Common myeloid progenitor, CD34-positive (primary cell): ENCODE data around the gene POLD1.

Source experiments
- CTCF ChIA-PET: fragments of 350-600 bp; sonication (Branson Sonifier 250); formaldehyde crosslinking; loops from one replicate; lab custom pipeline; 2021; ENCODE audit warnings: antibody characterized with exemption; lab: Charles Lee
- POLR2A ChIA-PET: fragments of 350-600 bp; sonication (Branson Sonifier 250); formaldehyde crosslinking; loops from one replicate; lab custom pipeline; 2021; ENCODE audit warnings: antibody characterized with exemption; lab: Charles Lee
- DNase-seq, 3 donors: peaks; one replicate each; pipeline versions ENCODE4 v3.0.0 to v3.0.0-alpha.2; 2013
- H3K27ac ChIP-seq, 2 experiments: 1 replicate in 1 of 2; 2 replicates in 1 of 2; pipeline ENCODE4 v1.7.0; 2013; ENCODE audit warnings: inconsistent platforms in 2 of 2, low read length in 2 of 2, mild to moderate bottlenecking in 2 of 2, low read depth in 1 of 2, moderate library complexity in 1 of 2; ENCODE audit not compliant: severe bottlenecking in 2 of 2, insufficient read depth in 1 of 2, poor library complexity in 1 of 2
- H3K27me3 ChIP-seq, 5 experiments: replicated peaks in 2 of 5; 1 replicate in 3 of 5; 2 replicates in 2 of 5; pipeline versions ENCODE4 v1.6.1 to v1.7.0; 2013; ENCODE audit warnings: low read length in 4 of 5, mild to moderate bottlenecking in 2 of 5, moderate library complexity in 2 of 5, inconsistent platforms in 1 of 5; ENCODE audit not compliant: insufficient read depth in 5 of 5, control insufficient read depth in 4 of 5
- H3K36me3 ChIP-seq, 4 experiments: 1 replicate in 2 of 4; 2 replicates in 2 of 4; pipeline versions ENCODE4 v1.6.1 to v1.7.0; 2013; ENCODE audit warnings: low read length in 3 of 4, control low read depth in 1 of 4, mild to moderate bottlenecking in 1 of 4; ENCODE audit not compliant: control insufficient read depth in 4 of 4, insufficient read depth in 4 of 4
- H3K4me1 ChIP-seq, 4 experiments: 1 replicate in 3 of 4; 2 replicates in 1 of 4; pipeline versions ENCODE4 v1.6.1 to v1.7.1; 2013; ENCODE audit warnings: low read length in 3 of 4, mild to moderate bottlenecking in 3 of 4, control low read depth in 1 of 4, inconsistent platforms in 1 of 4, moderate library complexity in 1 of 4; ENCODE audit not compliant: control insufficient read depth in 4 of 4, insufficient read depth in 4 of 4; ENCODE audit errors: control extremely low read depth in 1 of 4
- H3K4me3 ChIP-seq, 7 experiments: 1 replicate in 4 of 7; 2 replicates in 3 of 7; pipeline versions ENCODE4 v1.5.1 to v1.7.0; 2013; ENCODE audit warnings: mild to moderate bottlenecking in 7 of 7, low read length in 6 of 7, moderate library complexity in 6 of 7, inconsistent platforms in 2 of 7, low read depth in 2 of 7, control low read depth in 1 of 7; ENCODE audit not compliant: insufficient read depth in 4 of 7, control insufficient read depth in 1 of 7; ENCODE audit errors: extremely low read depth in 1 of 7
- H3K9me3 ChIP-seq, 5 experiments: 1 replicate in 4 of 5; 2 replicates in 1 of 5; pipeline versions ENCODE4 v1.6.1 to v1.7.1; 2013; ENCODE audit warnings: low read length in 4 of 5, mild to moderate bottlenecking in 2 of 5, inconsistent platforms in 1 of 5, low read depth in 1 of 5, moderate library complexity in 1 of 5; ENCODE audit not compliant: control insufficient read depth in 4 of 5, insufficient read depth in 2 of 5; ENCODE audit errors: control extremely low read depth in 1 of 5
- WGBS: methylation state at CpG from one replicate; pipeline ENCODE4 v1.1.5; 2013; ENCODE audit not compliant: insufficient coverage; 5-methylcytosine and 5-hydroxymethylcytosine counted together

POLD1 gene

DNA sequence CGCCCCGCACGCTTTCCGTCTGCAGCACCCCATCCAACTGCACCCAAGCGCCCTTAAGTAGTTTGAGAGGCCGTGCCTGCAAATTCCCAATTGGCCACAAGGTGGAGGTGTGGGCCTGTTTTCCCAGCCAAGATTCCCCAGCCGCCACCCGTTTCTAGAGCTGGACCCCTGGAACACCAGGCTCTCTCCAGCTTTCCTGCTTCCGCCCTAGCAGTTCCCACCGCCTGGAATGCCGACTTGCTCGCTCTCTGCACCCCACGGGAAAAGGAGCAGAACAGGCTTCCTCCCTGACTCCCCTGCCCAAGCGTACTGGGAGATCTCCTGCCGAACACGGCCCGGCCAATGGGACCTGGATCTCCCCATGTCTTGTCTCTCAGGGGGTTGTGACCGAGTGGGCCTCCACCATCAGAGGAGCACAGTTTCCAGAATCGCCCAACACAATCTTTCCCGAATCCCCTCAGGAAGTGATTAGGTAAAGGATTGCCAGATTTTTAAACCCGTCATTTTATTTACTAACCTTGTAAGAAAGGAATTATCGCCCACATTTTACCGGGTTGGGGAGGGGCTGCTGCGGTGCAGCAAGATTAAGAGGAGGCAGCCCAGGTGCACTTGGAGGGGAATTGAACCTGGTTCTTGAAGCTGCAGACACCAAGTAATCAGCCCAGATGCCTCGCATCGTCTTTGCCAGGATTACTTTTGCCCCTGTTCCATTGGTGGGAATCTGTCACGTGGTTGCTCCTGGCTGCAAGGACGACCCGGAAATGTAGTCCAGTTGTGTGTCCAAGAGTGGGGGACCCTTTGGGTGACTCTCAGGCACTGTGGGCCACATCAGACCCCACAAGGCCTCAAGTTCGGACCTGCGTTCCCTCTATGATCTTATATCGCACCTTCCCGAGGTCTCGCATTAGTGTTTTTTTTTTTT lies 15.2 kb upstream of the POLD1 start:
- Histone ChIP-seq H3K27ac (peak overlapping the region; percentile 8 to 68), H3K4me3 (peak overlapping the region; percentile 48 to 99 (median 81)), H3K4me1 (peaks cover 0 to 14% (median 9%) of the 10 kb centered on the region in 4 experiments), H3K9me3 (no peaks in the 10 kb centered on the region), H3K27me3 (no peaks in the 10 kb centered on the region), H3K36me3 (no peaks in the 10 kb centered on the region)
- CTCF ChIA-PET: interaction anchor here (0.9 to 3.9 kb wide), 9 partner anchors 11 to 187 kb away, joined by 3 to 25 read pairs (median 4); no protein-coding TSS in a partner anchor
- 0% methylated on average over 15 of the region's 34 CpGs for WGBS
- peak; percentile 85 to 88 (median 86) for DNase-seq
- POLR2A ChIA-PET: no interaction called here

DNA sequence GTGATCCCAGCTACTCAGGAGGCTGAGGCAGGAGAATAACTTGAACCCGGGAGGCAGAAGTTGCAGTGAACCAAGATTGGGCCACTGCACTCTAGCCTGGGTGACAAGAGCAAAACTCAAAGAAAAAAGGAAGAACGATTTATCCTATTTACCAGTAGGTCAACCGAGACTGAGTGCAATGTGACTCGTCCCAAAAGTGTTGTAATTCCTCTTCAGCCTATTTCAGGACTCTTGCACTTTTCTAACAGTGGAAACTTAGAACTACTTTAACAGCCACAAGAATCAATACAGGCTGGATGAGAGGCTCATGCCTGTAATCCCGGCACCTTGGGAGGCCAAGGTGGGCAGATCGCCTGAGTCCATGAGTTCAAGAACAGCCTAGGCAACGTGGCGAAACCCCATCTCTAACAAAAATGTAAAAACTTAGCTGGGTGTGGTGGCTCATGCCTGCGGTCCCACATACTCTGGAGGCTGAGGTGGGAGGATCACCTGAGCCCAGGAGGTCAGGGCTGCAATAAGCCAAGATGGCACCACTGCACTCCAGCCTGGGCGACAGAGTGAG lies 12.2 kb upstream of the POLD1 start:
- H3K27me3 ChIP-seq: no peaks in the 10 kb centered on the region
- no peak overlapping the region for H3K27ac ChIP-seq
- ChIA-PET POLR2A (no interaction called here), CTCF (no interaction called here)
- WGBS: 81% methylated on average over 5 of the region's 10 CpGs
- no peaks in the 10 kb centered on the region for H3K9me3 ChIP-seq
- H3K36me3 ChIP-seq: no peaks in the 10 kb centered on the region
- H3K4me1 ChIP-seq: peaks cover 2 to 18% (median 14%) of the 10 kb centered on the region in 4 experiments
- no peak overlapping the region for H3K4me3 ChIP-seq
- no peak for DNase-seq

DNA sequence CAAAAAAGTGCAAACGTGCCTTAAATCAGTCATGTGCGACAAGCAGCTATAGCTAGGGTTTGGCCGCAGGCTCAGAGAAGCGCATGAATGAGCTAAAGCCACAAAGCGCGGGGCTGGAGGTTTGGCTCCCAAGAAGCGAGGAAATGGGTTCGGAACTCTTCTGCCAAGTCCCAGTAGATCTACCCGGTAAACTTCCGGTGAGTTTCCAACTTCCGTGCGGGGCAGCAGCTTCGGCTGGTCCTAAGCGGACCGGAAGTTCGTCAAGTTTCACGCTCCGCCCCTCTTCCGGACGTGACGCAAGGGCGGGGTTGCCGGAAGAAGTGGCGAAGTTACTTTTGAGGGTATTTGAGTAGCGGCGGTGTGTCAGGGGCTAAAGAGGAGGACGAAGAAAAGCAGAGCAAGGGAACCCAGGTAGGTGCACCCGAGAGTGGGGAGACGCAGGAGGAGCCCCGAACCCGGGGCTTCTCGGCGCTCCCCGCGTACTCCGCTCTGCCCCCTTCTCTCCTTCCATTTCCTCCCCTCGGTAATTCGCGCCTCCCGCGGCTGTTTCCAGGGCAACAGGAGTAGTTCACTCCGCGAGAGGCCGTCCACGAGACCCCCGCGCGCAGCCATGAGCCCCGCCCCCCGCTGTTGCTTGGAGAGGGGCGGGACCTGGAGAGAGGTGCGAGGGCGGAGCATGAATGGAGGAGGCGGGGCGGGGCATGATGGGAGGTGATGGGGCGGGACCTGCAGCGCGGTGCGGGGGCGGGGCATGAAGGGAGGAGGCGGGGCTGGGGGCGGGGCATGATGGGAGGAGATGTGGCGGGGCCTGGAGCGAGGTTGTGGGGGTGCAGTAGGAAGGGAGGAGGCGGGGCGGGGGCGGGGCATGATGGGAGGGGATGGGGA lies 7.7 kb upstream of the POLD1 start, which contains the start of gene NR1H2:
NR1H2 (plus strand) TSS at position 292 of the 885 bp plus-strand sequence. CDS start 1,149 bp downstream, outside the sequence.
- CTCF ChIA-PET: interaction anchor here (1.0 to 1.9 kb wide), 2 partner anchors 10 to 16 kb away, joined by 3 to 5 read pairs; no protein-coding TSS in a partner anchor
- H3K27ac ChIP-seq: peak within 1 kb of the TSS; percentile 100
- H3K27me3 ChIP-seq: no peaks in the 10 kb centered on the region
- under 1% methylated on average over 38 of the region's 67 CpGs for WGBS
- DNase-seq: peak; percentile 96 to 98 (median 97)
- peaks cover 2 to 13% (median 7%) of the 10 kb centered on the region in 4 experiments for H3K4me1 ChIP-seq
- no peaks in the 10 kb centered on the region for H3K9me3 ChIP-seq
- peak within 1 kb of the TSS; percentile 64 to 96 (median 91) for H3K4me3 ChIP-seq
- peaks cover 10 to 41% (median 34%) of the 10 kb centered on the region in 4 experiments for H3K36me3 ChIP-seq
- POLR2A ChIA-PET: interaction anchor here (0.5 to 1.1 kb wide), 6 partner anchors 11 to 398 kb away, joined by 3 read pairs; partner anchors contain the start of gene KCNC3

DNA sequence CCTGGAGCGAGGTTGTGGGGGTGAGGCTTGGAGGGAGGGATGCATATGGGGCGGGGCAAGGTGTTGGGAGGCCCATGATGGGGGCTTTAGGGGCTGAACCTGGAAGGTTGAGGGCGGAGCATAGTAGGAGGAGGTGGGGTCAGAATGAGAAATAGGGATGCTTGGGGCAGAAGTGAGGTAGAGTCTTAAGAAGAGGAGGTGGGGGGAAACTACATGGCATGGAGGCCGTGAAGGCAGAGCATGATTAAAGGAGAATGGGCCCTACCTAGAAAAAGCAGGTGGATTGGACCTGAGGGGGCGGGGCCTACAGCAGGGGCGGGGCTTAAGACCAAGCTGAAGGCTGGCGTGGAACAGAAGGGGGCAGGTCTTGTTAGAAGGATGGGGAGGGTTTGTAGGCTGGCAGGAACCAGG lies 7.1 kb upstream of the POLD1 start:
- CTCF ChIA-PET: interaction anchor here (0.6 kb wide), 1 partner anchor 97 kb away, joined by 3 read pairs; no protein-coding TSS in a partner anchor

DNA sequence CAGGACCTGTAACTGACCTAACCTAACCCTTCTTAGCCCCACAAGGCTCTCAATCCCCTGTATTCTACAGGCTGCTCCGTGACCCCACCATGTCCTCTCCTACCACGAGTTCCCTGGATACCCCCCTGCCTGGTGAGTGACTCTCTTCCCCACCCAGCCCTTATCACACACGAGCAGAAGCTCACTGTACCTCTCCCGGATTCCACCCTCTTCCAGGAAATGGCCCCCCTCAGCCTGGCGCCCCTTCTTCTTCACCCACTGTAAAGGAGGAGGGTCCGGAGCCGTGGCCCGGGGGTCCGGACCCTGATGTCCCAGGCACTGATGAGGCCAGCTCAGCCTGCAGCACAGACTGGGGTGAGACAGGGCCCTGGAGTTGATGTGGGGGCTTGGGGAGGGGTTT lies 6.6 kb upstream of the POLD1 start:
- peaks cover 2 to 13% (median 7%) of the 10 kb centered on the region in 4 experiments for H3K4me1 ChIP-seq
- H3K36me3 ChIP-seq: peaks cover 10 to 52% (median 41%) of the 10 kb centered on the region in 4 experiments
- H3K27me3 ChIP-seq: no peaks in the 10 kb centered on the region
- H3K27ac ChIP-seq: peak overlapping the region in 1 of 2 experiments; percentile 56
- ChIA-PET POLR2A (interaction anchor here (0.7 to 1.1 kb wide), 2 partner anchors 97 to 292 kb away, joined by 3 read pairs; no protein-coding TSS in a partner anchor), CTCF (interaction anchor here (0.6 kb wide), 1 partner anchor 96 kb away, joined by 3 read pairs; no protein-coding TSS in a partner anchor)
- WGBS: 38% methylated on average over 5 of the region's 9 CpGs
- H3K4me3 ChIP-seq: no peak overlapping the region
- peak in 1 of 3 donors; percentile 33 for DNase-seq
- no peaks in the 10 kb centered on the region for H3K9me3 ChIP-seq

More for the DNA sequence above, 7.1 kb upstream of the POLD1 start:
- Histone ChIP-seq H3K4me1 (peaks cover 2 to 13% (median 7%) of the 10 kb centered on the region in 4 experiments), H3K4me3 (peak overlapping the region in 4 of 7 experiments; percentile 17 to 55 (median 30)), H3K36me3 (peaks cover 10 to 48% (median 39%) of the 10 kb centered on the region in 4 experiments), H3K27me3 (no peaks in the 10 kb centered on the region), H3K27ac (no peak overlapping the region), H3K9me3 (no peaks in the 10 kb centered on the region)
- 64% methylated on average over 6 of the region's 7 CpGs for WGBS
- DNase-seq: peak; percentile 43 to 63 (median 61)
- POLR2A ChIA-PET: interaction anchor here (0.5 to 1.1 kb wide), 3 partner anchors 48 to 293 kb away, joined by 3 read pairs; partner anchors contain the start of gene KCNC3

DNA sequence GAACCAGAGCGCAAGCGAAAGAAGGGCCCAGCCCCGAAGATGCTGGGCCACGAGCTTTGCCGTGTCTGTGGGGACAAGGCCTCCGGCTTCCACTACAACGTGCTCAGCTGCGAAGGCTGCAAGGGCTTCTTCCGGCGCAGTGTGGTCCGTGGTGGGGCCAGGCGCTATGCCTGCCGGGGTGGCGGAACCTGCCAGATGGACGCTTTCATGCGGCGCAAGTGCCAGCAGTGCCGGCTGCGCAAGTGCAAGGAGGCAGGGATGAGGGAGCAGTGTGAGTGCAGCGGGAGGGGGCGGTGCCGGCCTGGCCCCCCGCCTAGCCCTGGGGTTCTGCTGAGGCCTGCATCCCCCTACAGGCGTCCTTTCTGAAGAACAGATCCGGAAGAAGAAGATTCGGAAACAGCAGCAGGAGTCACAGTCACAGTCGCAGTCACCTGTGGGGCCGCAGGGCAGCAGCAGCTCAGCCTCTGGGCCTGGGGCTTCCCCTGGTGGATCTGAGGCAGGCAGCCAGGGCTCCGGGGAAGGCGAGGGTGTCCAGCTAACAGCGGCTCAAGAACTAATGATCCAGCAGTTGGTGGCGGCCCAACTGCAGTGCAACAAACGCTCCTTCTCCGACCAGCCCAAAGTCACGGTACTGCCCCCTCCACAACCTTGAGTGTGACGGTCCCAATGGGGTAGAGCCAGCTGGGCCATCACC lies 5.8 kb upstream of the POLD1 start:
- no peak for DNase-seq
- peaks cover 10 to 56% (median 44%) of the 10 kb centered on the region in 4 experiments for H3K36me3 ChIP-seq
- CTCF ChIA-PET: no interaction called here
- H3K4me1 ChIP-seq: peaks cover 2 to 13% (median 8%) of the 10 kb centered on the region in 4 experiments
- POLR2A ChIA-PET: no interaction called here
- no peaks in the 10 kb centered on the region for H3K27me3 ChIP-seq
- peak overlapping the region in 1 of 2 experiments; percentile 56 for H3K27ac ChIP-seq
- 99% methylated on average over 36 of the region's 36 CpGs for WGBS
- no peak overlapping the region for H3K4me3 ChIP-seq
- no peaks in the 10 kb centered on the region for H3K9me3 ChIP-seq
